ENCODE data around the gene WNT7A.

DNA sequence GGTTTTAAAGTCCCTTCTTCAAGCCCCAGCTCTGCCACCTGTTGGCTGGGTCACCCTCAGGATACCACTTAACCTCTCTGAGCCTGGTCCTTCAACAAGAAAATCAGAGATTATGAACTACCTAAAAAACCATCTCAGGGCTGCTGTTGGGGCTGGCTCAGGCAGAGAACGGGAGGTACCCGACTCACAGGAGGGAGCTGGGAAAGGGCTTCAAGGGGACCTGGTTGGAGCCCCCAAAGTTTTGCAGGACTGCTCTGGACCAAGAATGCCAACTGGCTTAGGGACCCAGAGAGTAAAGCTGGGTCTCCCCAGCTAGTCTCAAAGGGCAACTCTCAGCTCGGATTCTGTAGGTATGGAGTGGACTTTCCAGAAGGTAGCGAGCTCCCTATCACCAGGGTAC lies 41.5 kb downstream of the WNT7A start:
- TF ChIP-seq, protein P1, sequence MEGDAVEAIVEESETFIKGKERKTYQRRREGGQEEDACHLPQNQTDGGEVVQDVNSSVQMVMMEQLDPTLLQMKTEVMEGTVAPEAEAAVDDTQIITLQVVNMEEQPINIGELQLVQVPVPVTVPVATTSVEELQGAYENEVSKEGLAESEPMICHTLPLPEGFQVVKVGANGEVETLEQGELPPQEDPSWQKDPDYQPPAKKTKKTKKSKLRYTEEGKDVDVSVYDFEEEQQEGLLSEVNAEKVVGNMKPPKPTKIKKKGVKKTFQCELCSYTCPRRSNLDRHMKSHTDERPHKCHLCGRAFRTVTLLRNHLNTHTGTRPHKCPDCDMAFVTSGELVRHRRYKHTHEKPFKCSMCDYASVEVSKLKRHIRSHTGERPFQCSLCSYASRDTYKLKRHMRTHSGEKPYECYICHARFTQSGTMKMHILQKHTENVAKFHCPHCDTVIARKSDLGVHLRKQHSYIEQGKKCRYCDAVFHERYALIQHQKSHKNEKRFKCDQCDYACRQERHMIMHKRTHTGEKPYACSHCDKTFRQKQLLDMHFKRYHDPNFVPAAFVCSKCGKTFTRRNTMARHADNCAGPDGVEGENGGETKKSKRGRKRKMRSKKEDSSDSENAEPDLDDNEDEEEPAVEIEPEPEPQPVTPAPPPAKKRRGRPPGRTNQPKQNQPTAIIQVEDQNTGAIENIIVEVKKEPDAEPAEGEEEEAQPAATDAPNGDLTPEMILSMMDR (IDR thresholded peaks at IDR 0.05), result no peak
- TF ChIP-seq POLR2A (IDR thresholded peaks at IDR 0.05) (no peak), POLR2AphosphoS5 (IDR thresholded peaks at IDR 0.05) (no peak)

All from breast epithelium (tissue), 3 donors.